ENCODE measurements around the gene PRR20B. TPM values are rescaled to one million over a fixed set of nuclear protein-coding genes. Genes with fewer than 3 reads are reported as not detected.

The PRR20B gene
- total and polyA plus RNA-seq, 4 donors = not detected

DNA sequence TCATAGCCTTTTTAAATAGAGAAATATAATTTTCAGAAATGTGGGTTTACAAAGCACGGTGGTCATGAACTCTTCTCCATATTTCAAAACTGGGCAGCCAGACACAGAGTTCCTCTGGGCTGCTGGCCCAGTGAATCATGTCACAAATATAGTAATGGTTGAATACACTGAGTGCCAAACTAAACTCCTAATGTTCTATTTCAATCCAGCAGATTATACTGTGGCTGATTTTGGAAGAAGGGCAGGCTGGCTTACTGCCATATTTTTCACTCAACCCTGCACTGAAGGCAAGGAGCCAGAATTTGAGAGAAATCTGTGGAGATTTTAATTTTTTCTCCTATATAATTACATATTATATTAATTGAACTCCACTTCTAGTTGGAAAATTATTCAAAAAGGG is 23.6 kb upstream of the PRR20B start (continued):
- no peak for TF ChIP-seq GABPA (IDR thresholded peaks at IDR 0.05 in 1 of 2, conservative IDR thresholded peaks at IDR 0.05 in 1 of 2)
- no peak for TF ChIP-seq EGR1 (IDR thresholded peaks at IDR 0.05; ENCODE audit: low read depth in 2 of 2)

DNA sequence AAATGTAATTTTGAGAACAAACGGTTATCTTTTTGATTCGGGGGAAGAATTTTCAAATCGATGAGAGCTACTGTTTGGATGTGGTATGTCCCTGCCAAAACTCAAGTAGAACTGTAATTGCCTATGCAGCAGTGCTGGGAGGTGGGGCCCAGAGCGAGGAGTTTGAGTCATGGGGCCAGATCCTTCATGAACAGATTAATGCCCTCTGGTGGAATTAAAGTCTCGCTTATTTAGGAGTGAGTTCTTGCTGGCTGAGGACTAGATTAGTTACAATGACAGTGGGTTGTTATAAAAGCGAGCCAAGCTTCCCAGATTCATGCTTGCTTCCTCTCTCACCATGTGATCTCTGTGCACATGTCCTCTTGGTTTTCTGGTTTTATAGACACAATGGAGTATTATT is 18.4 kb upstream of the PRR20B start:
- Histone ChIP-seq H3K27me3 (ENCODE audit: control insufficient read depth in 4 of 4, insufficient read depth in 4 of 4, low read length in 3 of 4) (no peaks in the 10 kb centered on the region), H3K9ac (ENCODE audit: low read depth in 1 of 2, low read length in 2 of 2) (no peak overlapping the region), H3K27ac (ENCODE audit: low read depth in 1 of 2, low read length in 2 of 2) (no peak overlapping the region), H3K4me3 (ENCODE audit: low read depth in 1 of 3, low read length in 3 of 3) (no peak overlapping the region), H3K9me3 (ENCODE audit: control insufficient read depth in 4 of 4, low read length in 3 of 4) (no peaks in the 10 kb centered on the region), H3K36me3 (ENCODE audit: control insufficient read depth in 4 of 4, insufficient read depth in 3 of 4, low read depth in 1 of 4, low read length in 3 of 4) (no peaks in the 10 kb centered on the region), H3K4me1 (ENCODE audit: control insufficient read depth in 4 of 4, insufficient read depth in 4 of 4, low read length in 3 of 4) (peaks cover 0 to 6% (median 2%) of the 10 kb centered on the region in 4 donors)
- DNase-seq (ENCODE audit: low spot score) = no peak
- WGBS = 89% methylated on average over 6 of the region's 6 CpGs
- TF ChIP-seq, protein P1, sequence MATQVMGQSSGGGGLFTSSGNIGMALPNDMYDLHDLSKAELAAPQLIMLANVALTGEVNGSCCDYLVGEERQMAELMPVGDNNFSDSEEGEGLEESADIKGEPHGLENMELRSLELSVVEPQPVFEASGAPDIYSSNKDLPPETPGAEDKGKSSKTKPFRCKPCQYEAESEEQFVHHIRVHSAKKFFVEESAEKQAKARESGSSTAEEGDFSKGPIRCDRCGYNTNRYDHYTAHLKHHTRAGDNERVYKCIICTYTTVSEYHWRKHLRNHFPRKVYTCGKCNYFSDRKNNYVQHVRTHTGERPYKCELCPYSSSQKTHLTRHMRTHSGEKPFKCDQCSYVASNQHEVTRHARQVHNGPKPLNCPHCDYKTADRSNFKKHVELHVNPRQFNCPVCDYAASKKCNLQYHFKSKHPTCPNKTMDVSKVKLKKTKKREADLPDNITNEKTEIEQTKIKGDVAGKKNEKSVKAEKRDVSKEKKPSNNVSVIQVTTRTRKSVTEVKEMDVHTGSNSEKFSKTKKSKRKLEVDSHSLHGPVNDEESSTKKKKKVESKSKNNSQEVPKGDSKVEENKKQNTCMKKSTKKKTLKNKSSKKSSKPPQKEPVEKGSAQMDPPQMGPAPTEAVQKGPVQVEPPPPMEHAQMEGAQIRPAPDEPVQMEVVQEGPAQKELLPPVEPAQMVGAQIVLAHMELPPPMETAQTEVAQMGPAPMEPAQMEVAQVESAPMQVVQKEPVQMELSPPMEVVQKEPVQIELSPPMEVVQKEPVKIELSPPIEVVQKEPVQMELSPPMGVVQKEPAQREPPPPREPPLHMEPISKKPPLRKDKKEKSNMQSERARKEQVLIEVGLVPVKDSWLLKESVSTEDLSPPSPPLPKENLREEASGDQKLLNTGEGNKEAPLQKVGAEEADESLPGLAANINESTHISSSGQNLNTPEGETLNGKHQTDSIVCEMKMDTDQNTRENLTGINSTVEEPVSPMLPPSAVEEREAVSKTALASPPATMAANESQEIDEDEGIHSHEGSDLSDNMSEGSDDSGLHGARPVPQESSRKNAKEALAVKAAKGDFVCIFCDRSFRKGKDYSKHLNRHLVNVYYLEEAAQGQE (IDR thresholded peaks at IDR 0.05) = no peak
- TF ChIP-seq NR2F2 (IDR thresholded peaks at IDR 0.05) (no peak), GABPA (IDR thresholded peaks at IDR 0.05 in 1 of 2, conservative IDR thresholded peaks at IDR 0.05 in 1 of 2) (no peak), SP1 (IDR thresholded peaks at IDR 0.05) (no peak), HNF4A (conservative IDR thresholded peaks at IDR 0.05) (no peak), RAD21 (IDR thresholded peaks at IDR 0.05) (no peak)

DNA sequence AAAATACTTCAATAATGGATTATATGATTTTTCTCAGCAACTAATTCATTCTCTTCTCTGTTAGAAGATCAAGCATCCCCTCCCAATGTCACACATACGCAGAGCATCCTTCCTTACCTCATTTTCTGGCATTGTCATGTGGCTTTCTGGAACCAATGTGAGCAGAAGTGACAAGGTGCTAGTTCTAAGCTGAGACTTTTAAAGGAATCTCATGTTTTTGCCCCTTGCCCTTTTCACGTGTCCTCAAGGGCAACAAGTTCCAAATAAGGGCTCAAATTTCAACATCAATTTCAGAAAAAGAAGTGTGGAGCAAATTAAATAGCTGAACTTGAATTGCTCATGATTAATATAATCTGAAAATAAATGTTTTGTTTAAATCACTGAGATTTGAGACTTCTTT is 11.2 kb upstream of the PRR20B start:
- Histone ChIP-seq H3K36me3 (ENCODE audit: control insufficient read depth in 4 of 4, insufficient read depth in 3 of 4, low read depth in 1 of 4, low read length in 3 of 4) (no peaks in the 10 kb centered on the region), H3K27me3 (ENCODE audit: control insufficient read depth in 4 of 4, insufficient read depth in 4 of 4, low read length in 3 of 4) (no peaks in the 10 kb centered on the region), H3K4me1 (ENCODE audit: control insufficient read depth in 4 of 4, insufficient read depth in 4 of 4, low read length in 3 of 4) (peaks cover 0 to 14% (median 3%) of the 10 kb centered on the region in 4 donors), H3K9ac (ENCODE audit: low read depth in 1 of 2, low read length in 2 of 2) (no peak overlapping the region), H3K27ac (ENCODE audit: low read depth in 1 of 2, low read length in 2 of 2) (peak overlapping the region in 1 of 2 donors; percentile 35), H3K4me3 (ENCODE audit: low read depth in 1 of 3, low read length in 3 of 3) (peak overlapping the region in 1 of 3 donors; percentile 24), H3K9me3 (ENCODE audit: control insufficient read depth in 4 of 4, low read length in 3 of 4) (no peaks in the 10 kb centered on the region)
- TF ChIP-seq HNF4A (conservative IDR thresholded peaks at IDR 0.05) (peak; percentile 49 to 59), EGR1 (IDR thresholded peaks at IDR 0.05; ENCODE audit: low read depth in 2 of 2) (no peak), NR2F2 (IDR thresholded peaks at IDR 0.05) (no peak)
- TF ChIP-seq, protein P2, sequence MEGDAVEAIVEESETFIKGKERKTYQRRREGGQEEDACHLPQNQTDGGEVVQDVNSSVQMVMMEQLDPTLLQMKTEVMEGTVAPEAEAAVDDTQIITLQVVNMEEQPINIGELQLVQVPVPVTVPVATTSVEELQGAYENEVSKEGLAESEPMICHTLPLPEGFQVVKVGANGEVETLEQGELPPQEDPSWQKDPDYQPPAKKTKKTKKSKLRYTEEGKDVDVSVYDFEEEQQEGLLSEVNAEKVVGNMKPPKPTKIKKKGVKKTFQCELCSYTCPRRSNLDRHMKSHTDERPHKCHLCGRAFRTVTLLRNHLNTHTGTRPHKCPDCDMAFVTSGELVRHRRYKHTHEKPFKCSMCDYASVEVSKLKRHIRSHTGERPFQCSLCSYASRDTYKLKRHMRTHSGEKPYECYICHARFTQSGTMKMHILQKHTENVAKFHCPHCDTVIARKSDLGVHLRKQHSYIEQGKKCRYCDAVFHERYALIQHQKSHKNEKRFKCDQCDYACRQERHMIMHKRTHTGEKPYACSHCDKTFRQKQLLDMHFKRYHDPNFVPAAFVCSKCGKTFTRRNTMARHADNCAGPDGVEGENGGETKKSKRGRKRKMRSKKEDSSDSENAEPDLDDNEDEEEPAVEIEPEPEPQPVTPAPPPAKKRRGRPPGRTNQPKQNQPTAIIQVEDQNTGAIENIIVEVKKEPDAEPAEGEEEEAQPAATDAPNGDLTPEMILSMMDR (IDR thresholded peaks at IDR 0.05; ENCODE audit: low read depth, low read length, missing input control) = no peak
- WGBS = 30% methylated on average over 2 of the region's 2 CpGs
- DNase-seq (ENCODE audit: low spot score) = no peak

DNA sequence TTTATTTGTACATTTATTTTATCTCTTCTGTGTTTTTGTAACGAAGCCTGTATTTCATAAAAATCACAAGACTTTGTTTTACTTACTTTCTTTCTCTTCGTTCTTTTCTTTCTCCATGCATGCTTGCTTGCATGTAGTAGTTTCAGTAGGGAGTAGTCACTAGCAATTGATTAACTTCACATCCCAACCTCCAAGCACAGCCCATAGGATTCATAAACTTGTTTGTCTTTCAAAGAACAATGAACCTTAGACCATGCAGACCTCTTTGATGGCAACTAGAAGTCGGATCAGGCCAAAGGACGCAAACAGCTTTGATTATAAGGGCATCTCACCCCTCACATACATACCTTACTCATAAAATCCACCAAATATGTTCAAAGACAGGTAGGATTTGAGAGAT is 9.7 kb upstream of the PRR20B start:
- peak overlapping the region; percentile 9 to 47 for H3K27ac ChIP-seq (ENCODE audit: low read depth in 1 of 2, low read length in 2 of 2)
- H3K9ac ChIP-seq (ENCODE audit: low read depth in 1 of 2, low read length in 2 of 2) = peak overlapping the region in 1 of 2 donors; percentile 69
- 32% methylated on average over 4 of the region's 4 CpGs for WGBS
- no peaks in the 10 kb centered on the region for H3K36me3 ChIP-seq (ENCODE audit: control insufficient read depth in 4 of 4, insufficient read depth in 3 of 4, low read depth in 1 of 4, low read length in 3 of 4)
- H3K4me3 ChIP-seq (ENCODE audit: low read depth in 1 of 3, low read length in 3 of 3) = peak overlapping the region in 2 of 3 donors; percentile 11 to 15
- H3K9me3 ChIP-seq (ENCODE audit: control insufficient read depth in 4 of 4, low read length in 3 of 4) = no peaks in the 10 kb centered on the region
- H3K4me1 ChIP-seq (ENCODE audit: control insufficient read depth in 4 of 4, insufficient read depth in 4 of 4, low read length in 3 of 4) = peaks cover 0 to 14% (median 3%) of the 10 kb centered on the region in 4 donors
- H3K27me3 ChIP-seq (ENCODE audit: control insufficient read depth in 4 of 4, insufficient read depth in 4 of 4, low read length in 3 of 4) = no peaks in the 10 kb centered on the region
- TF ChIP-seq, protein P3, sequence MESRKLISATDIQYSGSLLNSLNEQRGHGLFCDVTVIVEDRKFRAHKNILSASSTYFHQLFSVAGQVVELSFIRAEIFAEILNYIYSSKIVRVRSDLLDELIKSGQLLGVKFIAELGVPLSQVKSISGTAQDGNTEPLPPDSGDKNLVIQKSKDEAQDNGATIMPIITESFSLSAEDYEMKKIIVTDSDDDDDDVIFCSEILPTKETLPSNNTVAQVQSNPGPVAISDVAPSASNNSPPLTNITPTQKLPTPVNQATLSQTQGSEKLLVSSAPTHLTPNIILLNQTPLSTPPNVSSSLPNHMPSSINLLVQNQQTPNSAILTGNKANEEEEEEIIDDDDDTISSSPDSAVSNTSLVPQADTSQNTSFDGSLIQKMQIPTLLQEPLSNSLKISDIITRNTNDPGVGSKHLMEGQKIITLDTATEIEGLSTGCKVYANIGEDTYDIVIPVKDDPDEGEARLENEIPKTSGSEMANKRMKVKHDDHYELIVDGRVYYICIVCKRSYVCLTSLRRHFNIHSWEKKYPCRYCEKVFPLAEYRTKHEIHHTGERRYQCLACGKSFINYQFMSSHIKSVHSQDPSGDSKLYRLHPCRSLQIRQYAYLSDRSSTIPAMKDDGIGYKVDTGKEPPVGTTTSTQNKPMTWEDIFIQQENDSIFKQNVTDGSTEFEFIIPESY (IDR thresholded peaks at IDR 0.05) = peak; percentile 37
- peak; percentile 50 to 62 for TF ChIP-seq RAD21 (IDR thresholded peaks at IDR 0.05)
- no peak for TF ChIP-seq FOXA2 (IDR thresholded peaks at IDR 0.05)
- TF ChIP-seq, protein P1 (IDR thresholded peaks at IDR 0.05) = peak; percentile 46
- TF ChIP-seq YY1 (IDR thresholded peaks at IDR 0.05) = peak; percentile 68
- TF ChIP-seq HNF4A (conservative IDR thresholded peaks at IDR 0.05) = peak; percentile 82 to 84
- peak; percentile 57 to 66 for TF ChIP-seq RXRA (IDR thresholded peaks at IDR 0.05)
- peak; percentile 77 for TF ChIP-seq SP1 (IDR thresholded peaks at IDR 0.05)
- TF ChIP-seq JUND (IDR thresholded peaks at IDR 0.05) = peak in 1 of 2 donors; percentile 27
- no peak for TF ChIP-seq NR2F2 (IDR thresholded peaks at IDR 0.05)
- peak; percentile 54 for TF ChIP-seq TAF1 (conservative IDR thresholded peaks at IDR 0.05)
- TF ChIP-seq EGR1 (IDR thresholded peaks at IDR 0.05; ENCODE audit: low read depth in 2 of 2) = no peak
- DNase-seq (ENCODE audit: low spot score) = no peak

All from liver (tissue), 9 donors.